T-helper 2 cell treated with Interferon-gamma antibody and Interleukin-4, amounts not matched to agents 5 μg/mL and 100 μg/mL, for 36 hours (primary cell): ENCODE results near the gene MAD1L1.

Experiments
- DNase-seq: peaks from one replicate; pipeline ENCODE4 v3.0.0; 2021; ENCODE audit warnings: low spot score
- H3K27ac Mint-ChIP-seq: one replicate; pipeline ENCODE4 v1.8.0; 2021; ENCODE audit warnings: mild to moderate bottlenecking, mixed read lengths
- H3K27me3 Mint-ChIP-seq: one replicate; pipeline ENCODE4 v1.8.0; 2021; ENCODE audit warnings: low read depth, mixed read lengths
- H3K36me3 Mint-ChIP-seq: one replicate; pipeline ENCODE4 v1.8.0; 2021; ENCODE audit warnings: low read depth, mixed read lengths
- H3K4me1 Mint-ChIP-seq: one replicate; pipeline ENCODE4 v1.8.0; 2021; ENCODE audit warnings: low read depth, mixed read lengths
- H3K4me3 Mint-ChIP-seq: one replicate; pipeline ENCODE4 v1.8.0; 2022; ENCODE audit warnings: mild to moderate bottlenecking, moderate library complexity, mixed read lengths
- H3K9me3 Mint-ChIP-seq: one replicate; pipeline ENCODE4 v1.8.0; 2021; ENCODE audit warnings: mixed read lengths

The MAD1L1 gene

GRCh38 chr7:2108501-2109250, 124.1 kb downstream of the MAD1L1 start:
- H3K4me1 Mint-ChIP-seq = peaks cover 31% of the 10 kb centered on the region
- no peaks in the 10 kb centered on the region for H3K27me3 Mint-ChIP-seq
- H3K27ac Mint-ChIP-seq = no peak overlapping the region
- H3K9me3 Mint-ChIP-seq = no peaks in the 10 kb centered on the region
- DNase-seq = no peak
- no peak overlapping the region for H3K4me3 Mint-ChIP-seq
- no peaks in the 10 kb centered on the region for H3K36me3 Mint-ChIP-seq

- H3K27ac Mint-ChIP-seq = no peak overlapping the region
- no peak overlapping the region for H3K4me3 Mint-ChIP-seq
- peaks cover 31% of the 10 kb centered on the region for H3K4me1 Mint-ChIP-seq
- no peaks in the 10 kb centered on the region for H3K9me3 Mint-ChIP-seq
- no peaks in the 10 kb centered on the region for H3K36me3 Mint-ChIP-seq
- no peak for DNase-seq
- no peaks in the 10 kb centered on the region for H3K27me3 Mint-ChIP-seq
Measured at GRCh38 chr7:2108071-2108455, 124.7 kb downstream of the MAD1L1 start.

DNA sequence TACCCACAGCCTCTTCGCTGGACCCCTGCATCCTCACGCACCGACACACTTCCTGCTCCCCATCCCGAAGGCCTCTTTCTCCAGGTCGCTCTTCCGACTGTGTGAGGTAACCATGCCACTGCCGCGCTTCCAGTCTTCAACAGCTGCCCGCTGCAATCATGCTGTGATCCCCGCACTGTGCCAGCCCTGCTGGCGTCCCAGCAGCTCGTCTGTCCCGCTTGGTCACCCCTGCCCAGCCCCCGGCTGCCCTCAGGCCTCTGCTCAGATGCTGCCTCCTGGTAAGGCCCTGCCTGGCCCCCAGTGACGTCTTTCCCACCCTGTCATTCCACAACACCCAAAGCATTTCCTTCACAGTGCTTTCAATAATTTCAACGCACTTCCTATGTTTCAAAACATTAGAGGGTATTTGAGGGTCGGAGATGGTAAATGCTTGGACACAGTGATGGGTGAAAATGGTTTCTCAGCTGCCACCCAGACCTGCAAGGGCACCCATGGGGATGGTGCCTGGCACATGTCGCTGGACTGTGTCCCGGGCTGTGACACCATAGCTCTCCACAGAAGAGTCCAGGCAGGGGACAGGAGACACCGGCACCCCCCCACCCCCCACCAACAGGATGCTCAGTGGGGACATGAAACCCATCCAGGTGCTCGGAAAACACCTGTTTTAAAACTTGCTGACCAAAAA, 125.2 kb downstream of the MAD1L1 start:
- H3K27me3 Mint-ChIP-seq = no peaks in the 10 kb centered on the region
- DNase-seq = no peak
- H3K9me3 Mint-ChIP-seq = no peaks in the 10 kb centered on the region
- H3K4me1 Mint-ChIP-seq = peaks cover 29% of the 10 kb centered on the region
- no peak overlapping the region for H3K27ac Mint-ChIP-seq
- no peak overlapping the region for H3K4me3 Mint-ChIP-seq
- peaks cover 2% of the 10 kb centered on the region for H3K36me3 Mint-ChIP-seq

GRCh38 chr7:2106924-2107323, 125.8 kb downstream of the MAD1L1 start:
- no peak for DNase-seq
- H3K36me3 Mint-ChIP-seq = peaks cover 6% of the 10 kb centered on the region
- no peaks in the 10 kb centered on the region for H3K9me3 Mint-ChIP-seq
- H3K27me3 Mint-ChIP-seq = no peaks in the 10 kb centered on the region
- no peak overlapping the region for H3K4me3 Mint-ChIP-seq
- no peak overlapping the region for H3K27ac Mint-ChIP-seq
- peaks cover 25% of the 10 kb centered on the region for H3K4me1 Mint-ChIP-seq

DNA sequence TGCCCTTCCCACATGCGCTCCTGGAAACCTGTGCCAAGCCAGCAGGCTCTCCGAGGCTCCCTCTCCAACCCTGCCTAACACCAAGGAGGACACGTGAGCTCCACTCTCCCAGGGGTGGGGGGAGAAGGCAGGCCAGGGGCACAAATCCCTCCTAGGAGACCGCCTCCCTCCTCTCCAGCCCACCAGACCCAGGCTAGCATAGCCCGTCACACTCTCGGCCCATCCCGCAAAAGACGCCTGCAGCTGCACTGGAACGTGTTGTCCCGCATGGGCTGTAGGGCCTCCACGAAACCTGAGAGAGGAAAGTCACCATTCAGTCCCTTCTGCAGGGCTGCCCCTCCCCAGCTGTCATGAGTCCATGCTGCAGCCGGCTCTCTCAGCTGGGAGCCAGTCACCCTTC, 126.3 kb downstream of the MAD1L1 start:
- Mint-ChIP-seq H3K27me3 (no peaks in the 10 kb centered on the region), H3K4me1 (peaks cover 22% of the 10 kb centered on the region), H3K4me3 (no peak overlapping the region), H3K27ac (no peak overlapping the region), H3K36me3 (peaks cover 6% of the 10 kb centered on the region), H3K9me3 (no peaks in the 10 kb centered on the region)
- DNase-seq = no peak

DNA sequence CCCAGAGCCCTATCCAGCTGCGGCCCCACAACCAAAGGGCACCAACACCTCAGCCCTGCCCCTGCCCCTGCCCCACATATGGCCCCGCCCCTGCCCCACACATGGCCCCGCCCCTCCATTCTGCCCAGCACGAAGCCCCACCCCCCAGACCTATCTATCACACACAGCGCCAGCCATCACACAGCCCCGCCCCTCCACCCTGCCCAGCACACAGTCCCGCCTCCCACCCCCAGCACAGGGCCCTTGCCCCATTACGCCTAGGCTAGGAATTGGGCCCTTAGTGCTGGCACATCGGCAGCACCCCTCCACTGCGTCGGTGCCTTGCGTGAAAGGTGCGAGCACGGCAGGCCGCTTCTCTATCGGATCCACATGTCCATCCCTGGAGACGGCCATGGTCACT, 126.8 kb downstream of the MAD1L1 start:
- no peak for DNase-seq
- H3K4me3 Mint-ChIP-seq = no peak overlapping the region
- H3K4me1 Mint-ChIP-seq = peaks cover 21% of the 10 kb centered on the region
- no peaks in the 10 kb centered on the region for H3K27me3 Mint-ChIP-seq
- H3K27ac Mint-ChIP-seq = no peak overlapping the region
- H3K36me3 Mint-ChIP-seq = peaks cover 6% of the 10 kb centered on the region
- H3K9me3 Mint-ChIP-seq = no peaks in the 10 kb centered on the region

GRCh38 chr7:2105280-2105679, 127.5 kb downstream of the MAD1L1 start:
- DNase-seq = no peak
- Mint-ChIP-seq H3K4me1 (peaks cover 16% of the 10 kb centered on the region), H3K9me3 (no peaks in the 10 kb centered on the region), H3K4me3 (no peak overlapping the region), H3K36me3 (peaks cover 6% of the 10 kb centered on the region), H3K27me3 (no peaks in the 10 kb centered on the region), H3K27ac (no peak overlapping the region)

GRCh38 chr7:2104716-2105115, 128.0 kb downstream of the MAD1L1 start:
- Mint-ChIP-seq H3K27ac (peak overlapping the region; percentile 5), H3K4me1 (peaks cover 21% of the 10 kb centered on the region), H3K36me3 (peaks cover 6% of the 10 kb centered on the region), H3K27me3 (no peaks in the 10 kb centered on the region), H3K4me3 (no peak overlapping the region), H3K9me3 (no peaks in the 10 kb centered on the region)
- DNase-seq = no peak

GRCh38 chr7:2104107-2104710, 128.5 kb downstream of the MAD1L1 start:
- H3K27ac Mint-ChIP-seq = peak overlapping the region; percentile 5
- peak; percentile 66 for DNase-seq
- peaks cover 25% of the 10 kb centered on the region for H3K4me1 Mint-ChIP-seq
- peaks cover 6% of the 10 kb centered on the region for H3K36me3 Mint-ChIP-seq
- H3K27me3 Mint-ChIP-seq = no peaks in the 10 kb centered on the region
- no peaks in the 10 kb centered on the region for H3K9me3 Mint-ChIP-seq
- H3K4me3 Mint-ChIP-seq = no peak overlapping the region

DNA sequence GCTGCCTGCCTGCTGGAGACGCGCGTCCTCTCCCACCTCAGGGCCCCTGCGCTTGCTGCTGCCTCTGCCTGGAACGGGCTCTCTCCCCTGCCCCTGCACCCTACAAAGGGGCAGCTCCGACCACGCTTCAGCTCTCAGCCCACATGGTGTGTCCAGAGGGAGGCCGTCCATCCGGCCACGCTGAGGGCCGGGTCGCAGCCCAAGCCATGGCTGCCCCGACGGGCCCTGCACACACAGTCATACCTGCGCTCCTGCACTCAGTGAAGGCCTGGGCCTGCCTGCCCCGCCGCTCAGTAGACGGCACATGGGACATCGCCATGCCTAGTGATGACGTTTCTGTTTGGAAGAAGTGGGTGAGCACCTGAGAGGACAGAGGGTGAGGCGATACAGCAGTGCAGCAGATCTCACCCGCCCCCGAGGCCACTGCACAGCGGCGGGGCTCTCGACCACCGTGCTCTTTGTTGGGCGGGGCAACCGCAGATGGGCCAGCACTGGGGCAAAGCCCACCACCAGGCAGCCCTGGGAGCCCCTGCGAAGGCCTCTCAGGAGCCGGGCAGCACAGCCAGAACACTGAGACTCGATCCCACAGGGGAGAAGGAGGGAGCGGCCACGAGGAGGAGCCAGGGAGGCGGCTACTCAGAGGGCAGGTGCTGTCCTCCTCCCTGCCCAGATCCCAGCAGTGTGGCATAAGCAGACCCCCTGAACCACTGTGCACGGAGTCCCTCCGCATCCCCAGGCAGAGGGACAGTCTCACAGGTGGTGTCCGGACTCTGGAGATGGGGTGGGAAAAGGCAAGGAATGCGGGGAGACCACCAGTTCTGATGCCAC, 129.5 kb downstream of the MAD1L1 start:
- peaks cover 26% of the 10 kb centered on the region for H3K4me1 Mint-ChIP-seq
- DNase-seq = no peak
- no peak overlapping the region for H3K4me3 Mint-ChIP-seq
- peaks cover 6% of the 10 kb centered on the region for H3K36me3 Mint-ChIP-seq
- H3K9me3 Mint-ChIP-seq = no peaks in the 10 kb centered on the region
- no peak overlapping the region for H3K27ac Mint-ChIP-seq
- H3K27me3 Mint-ChIP-seq = no peaks in the 10 kb centered on the region

GRCh38 chr7:2102375-2102723, 130.4 kb downstream of the MAD1L1 start:
- DNase-seq = no peak
- H3K27me3 Mint-ChIP-seq = no peaks in the 10 kb centered on the region
- no peaks in the 10 kb centered on the region for H3K9me3 Mint-ChIP-seq
- no peak overlapping the region for H3K4me3 Mint-ChIP-seq
- H3K36me3 Mint-ChIP-seq = peaks cover 6% of the 10 kb centered on the region
- peaks cover 26% of the 10 kb centered on the region for H3K4me1 Mint-ChIP-seq
- H3K27ac Mint-ChIP-seq = peak overlapping the region; percentile 27

GRCh38 chr7:2101630-2102374, 130.9 kb downstream of the MAD1L1 start:
- H3K27me3 Mint-ChIP-seq = no peaks in the 10 kb centered on the region
- peaks cover 6% of the 10 kb centered on the region for H3K36me3 Mint-ChIP-seq
- no peaks in the 10 kb centered on the region for H3K9me3 Mint-ChIP-seq
- H3K4me1 Mint-ChIP-seq = peaks cover 26% of the 10 kb centered on the region
- peak overlapping the region; percentile 27 for H3K27ac Mint-ChIP-seq
- H3K4me3 Mint-ChIP-seq = no peak overlapping the region
- DNase-seq = no peak
